NCI-H1436 (cell line): Measurements from ENCODE around the gene CEBPE.

ENCODE experiments used
- DNase-seq: peaks from one replicate; lab custom pipeline; 2025; lab: John Stamatoyannopoulos, UW

The CEBPE gene

GRCh38 chr14:23076785-23077408 is 42.2 kb downstream of the CEBPE start:
- no peak for DNase-seq

DNA sequence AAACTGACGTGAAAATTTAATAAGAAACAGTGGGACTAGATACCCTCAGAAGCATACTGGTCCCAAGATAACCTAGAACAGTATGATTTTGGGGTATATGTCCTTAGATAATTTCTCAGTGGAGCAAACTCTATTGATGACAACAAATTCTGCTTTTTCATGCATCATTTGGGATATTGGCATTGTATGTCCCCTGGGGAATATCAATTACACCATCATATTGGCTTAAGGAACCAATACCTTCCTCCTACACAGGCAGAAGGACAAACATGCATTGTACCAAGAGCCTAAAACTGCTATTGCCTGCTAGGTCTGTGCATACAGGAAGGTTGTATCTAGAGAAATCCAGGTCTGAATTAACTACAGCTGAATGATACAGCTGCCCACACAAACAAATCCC is 44.1 kb downstream of the CEBPE start:
- no peak for DNase-seq

DNA sequence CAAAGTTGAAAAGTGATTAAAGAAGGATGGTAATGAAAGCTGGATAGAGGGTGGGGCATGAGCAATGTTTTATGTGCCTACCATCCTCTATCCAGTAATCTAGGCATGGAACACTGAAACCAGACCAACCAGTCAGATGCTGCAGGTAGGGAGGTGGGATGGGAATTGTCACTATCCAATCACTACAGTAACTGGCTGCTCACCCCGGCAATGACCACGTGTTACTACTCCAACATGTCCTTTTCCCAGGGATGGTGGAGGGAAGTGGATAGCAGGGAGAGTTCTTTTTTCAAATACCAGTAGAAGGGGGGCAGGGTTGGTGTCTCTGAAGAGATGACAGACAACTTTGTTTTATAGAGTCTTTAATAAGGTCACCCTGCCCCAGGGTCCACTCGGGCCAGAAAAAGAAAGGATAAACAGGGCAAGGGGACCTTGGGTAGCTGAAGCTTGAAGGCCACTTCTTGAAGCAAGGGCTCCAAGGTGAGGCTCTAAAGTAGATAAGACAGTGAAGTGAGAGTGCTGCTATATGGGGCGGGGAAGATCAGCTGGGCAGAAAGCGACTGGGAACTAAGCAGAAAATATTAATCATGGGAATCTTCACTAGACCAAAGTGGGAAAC is 47.0 kb downstream of the CEBPE start:
- no peak for DNase-seq

GRCh38 chr14:23071244-23071920 is 47.7 kb downstream of the CEBPE start:
- DNase-seq = no peak

DNA sequence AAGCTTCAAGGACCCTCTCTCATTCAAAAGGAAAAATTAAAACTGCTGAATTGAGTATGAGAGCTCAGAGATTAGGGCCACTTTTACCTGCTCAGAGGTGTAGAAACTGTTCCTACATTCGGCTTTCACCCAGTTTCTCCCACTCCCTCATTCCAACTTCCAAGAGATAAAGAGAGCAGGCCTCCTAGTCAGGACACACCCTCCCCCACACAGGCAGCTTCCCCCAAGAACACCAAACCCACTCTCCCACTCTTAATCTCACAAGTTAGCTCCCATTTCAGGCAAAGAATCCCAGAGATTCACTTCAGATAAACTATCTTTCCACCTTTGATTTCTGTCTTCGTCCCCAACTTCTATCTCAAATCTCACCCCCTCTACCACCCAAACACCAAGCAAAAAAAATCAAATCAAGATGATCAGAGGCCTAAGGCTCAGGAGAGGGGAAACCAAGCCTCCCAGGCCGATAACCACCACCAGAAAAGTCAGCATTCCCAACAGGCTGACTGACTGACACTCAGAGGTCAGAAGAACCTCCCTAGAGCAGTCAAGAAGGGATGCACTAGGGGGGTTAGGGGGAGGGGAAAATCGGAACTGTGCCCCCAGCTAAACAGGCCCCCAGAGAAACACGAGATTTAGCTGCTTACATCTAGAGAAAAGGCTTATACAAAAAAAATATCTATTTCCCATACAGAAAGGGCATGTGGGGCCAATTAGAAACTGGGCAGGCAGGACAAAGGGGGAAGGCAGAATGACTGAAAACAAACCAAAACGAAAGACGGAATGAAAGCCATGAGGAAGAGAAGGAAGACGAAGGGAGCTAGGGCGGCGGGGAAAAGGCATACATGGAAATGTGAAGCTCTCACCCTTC is 48.6 kb downstream of the CEBPE start:
- no peak for DNase-seq

- DNase-seq = no peak
Observed at GRCh38 chr14:23069413-23069806, 49.6 kb downstream of the CEBPE start.

GRCh38 chr14:23068789-23069412 is 50.2 kb downstream of the CEBPE start:
- no peak for DNase-seq

DNA sequence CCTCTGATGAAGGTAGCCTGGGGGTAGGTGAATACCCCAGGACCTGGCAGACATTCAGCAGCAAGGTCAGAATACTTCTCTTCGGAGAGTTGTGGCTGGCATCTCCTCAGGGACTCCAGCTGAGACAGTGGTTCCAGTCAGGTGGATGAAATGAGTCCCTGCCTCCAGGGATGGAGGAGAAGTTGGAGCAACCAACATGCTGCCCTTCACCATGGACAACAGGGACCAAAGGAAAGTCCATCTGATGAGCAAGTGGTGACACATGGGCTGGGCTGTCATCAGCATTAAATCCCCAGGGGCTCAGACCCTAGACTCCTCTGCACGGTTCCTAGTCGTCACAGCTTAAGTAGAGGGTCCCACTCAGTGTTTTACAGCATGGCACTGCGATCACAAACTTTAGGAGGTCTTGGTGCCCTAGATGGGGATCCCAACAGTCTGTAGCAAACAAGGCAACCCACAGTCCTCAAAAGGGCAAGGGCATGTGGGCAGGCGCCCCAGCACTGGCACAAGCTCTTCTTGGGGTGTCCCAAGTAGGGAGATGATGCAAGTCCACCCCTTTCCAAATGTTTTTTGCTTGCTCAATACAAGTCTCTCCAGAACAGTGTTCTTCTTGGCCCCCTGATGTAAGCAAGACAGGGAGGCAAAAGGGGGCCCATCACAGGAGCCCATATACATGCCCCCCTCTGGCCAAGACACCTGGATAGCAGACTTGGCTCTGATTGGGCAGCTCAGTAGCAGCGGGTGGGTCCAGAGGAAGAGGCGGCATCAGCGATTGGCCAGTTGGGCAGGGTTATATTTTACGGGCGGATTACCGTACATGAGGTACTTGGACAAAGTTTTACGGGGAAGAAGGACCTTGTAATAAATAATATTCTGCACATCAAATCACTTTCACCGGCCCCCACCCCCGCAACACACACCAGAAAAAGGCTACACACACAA is 50.9 kb downstream of the CEBPE start:
- no peak for DNase-seq
